Sigmoid colon (tissue), 3 donors: ENCODE results near the gene ALG13.

Source experiments
- POLR2A ChIP-seq, 2 donors: fragments of 450-650 bp; IDR thresholded peaks; one replicate each; pipeline ENCODE4 v1.6.1; 2016; ENCODE audit warnings: antibody characterized with exemption in 2 of 2, mild to moderate bottlenecking in 2 of 2, moderate library complexity in 2 of 2
- TF ChIP-seq, protein P1 (sequence below), 4 experiments: fragments of 450-650 bp in 3 of 4; fragments of 200-600 bp in 1 of 4; IDR thresholded peaks; one replicate each; pipeline ENCODE4 v1.5.1; 2016 to 2019; ENCODE audit warnings: antibody characterized with exemption in 4 of 4, mild to moderate bottlenecking in 3 of 4, moderate library complexity in 2 of 4

DNA sequence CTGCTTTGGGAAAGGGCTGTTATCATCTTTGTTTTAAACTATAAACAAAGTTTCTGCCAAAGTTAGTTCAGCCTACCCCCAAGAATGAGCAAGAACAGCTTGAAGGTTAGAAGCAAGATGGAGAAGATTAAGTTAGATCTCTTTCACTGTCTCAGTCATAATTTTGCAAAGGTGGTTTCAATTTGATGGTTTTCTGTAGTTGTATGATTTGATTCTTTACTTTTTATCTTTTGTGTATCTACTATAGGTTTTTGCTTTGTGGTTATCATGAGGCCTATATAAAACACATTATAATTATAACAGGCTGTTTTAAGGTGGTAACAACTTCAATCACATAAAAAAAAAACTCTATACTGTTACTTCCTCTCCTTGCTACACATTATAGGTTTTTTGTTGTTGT is 35.4 kb upstream of the ALG13 start:
- TF ChIP-seq, protein P1, sequence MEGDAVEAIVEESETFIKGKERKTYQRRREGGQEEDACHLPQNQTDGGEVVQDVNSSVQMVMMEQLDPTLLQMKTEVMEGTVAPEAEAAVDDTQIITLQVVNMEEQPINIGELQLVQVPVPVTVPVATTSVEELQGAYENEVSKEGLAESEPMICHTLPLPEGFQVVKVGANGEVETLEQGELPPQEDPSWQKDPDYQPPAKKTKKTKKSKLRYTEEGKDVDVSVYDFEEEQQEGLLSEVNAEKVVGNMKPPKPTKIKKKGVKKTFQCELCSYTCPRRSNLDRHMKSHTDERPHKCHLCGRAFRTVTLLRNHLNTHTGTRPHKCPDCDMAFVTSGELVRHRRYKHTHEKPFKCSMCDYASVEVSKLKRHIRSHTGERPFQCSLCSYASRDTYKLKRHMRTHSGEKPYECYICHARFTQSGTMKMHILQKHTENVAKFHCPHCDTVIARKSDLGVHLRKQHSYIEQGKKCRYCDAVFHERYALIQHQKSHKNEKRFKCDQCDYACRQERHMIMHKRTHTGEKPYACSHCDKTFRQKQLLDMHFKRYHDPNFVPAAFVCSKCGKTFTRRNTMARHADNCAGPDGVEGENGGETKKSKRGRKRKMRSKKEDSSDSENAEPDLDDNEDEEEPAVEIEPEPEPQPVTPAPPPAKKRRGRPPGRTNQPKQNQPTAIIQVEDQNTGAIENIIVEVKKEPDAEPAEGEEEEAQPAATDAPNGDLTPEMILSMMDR (IDR thresholded peaks at IDR 0.05): no peak
- TF ChIP-seq POLR2A (IDR thresholded peaks at IDR 0.05): no peak
